22Rv1 (cell line): ENCODE results near the gene TAS2R60.

ENCODE experiments used
- ZFX ChIP-seq: fragments of 450-650 bp; IDR thresholded peaks from 2 replicates; pipeline ENCODE4 v1.6.1; 2017; ENCODE audit warnings: antibody characterized with exemption, borderline replicate concordance
- TF ChIP-seq, protein P1 (sequence below): fragments of 450-650 bp; IDR thresholded peaks from 2 replicates; pipeline ENCODE4 v1.5.1; 2017; ENCODE audit warnings: mild to moderate bottlenecking

DNA sequence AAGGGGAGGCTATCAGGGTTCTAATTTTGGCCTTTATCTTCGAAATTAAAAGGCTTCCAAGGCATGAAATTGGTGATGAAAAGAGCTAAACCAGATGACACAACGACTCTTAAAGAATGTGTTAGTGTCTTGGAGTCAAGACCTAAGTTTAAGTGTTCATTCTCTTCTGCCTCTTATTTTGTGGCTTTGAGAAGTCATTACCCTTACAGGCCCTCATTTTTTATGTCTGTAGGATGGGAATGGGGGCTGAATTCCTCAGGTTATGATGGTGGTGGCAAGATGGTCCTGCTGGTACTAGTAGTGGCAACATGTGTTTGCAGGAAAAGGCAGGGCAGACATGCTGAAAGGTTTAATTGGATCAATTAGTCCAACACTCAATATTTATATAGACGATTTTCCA, 15.4 kb downstream of the TAS2R60 start:
- TF ChIP-seq, protein P1, sequence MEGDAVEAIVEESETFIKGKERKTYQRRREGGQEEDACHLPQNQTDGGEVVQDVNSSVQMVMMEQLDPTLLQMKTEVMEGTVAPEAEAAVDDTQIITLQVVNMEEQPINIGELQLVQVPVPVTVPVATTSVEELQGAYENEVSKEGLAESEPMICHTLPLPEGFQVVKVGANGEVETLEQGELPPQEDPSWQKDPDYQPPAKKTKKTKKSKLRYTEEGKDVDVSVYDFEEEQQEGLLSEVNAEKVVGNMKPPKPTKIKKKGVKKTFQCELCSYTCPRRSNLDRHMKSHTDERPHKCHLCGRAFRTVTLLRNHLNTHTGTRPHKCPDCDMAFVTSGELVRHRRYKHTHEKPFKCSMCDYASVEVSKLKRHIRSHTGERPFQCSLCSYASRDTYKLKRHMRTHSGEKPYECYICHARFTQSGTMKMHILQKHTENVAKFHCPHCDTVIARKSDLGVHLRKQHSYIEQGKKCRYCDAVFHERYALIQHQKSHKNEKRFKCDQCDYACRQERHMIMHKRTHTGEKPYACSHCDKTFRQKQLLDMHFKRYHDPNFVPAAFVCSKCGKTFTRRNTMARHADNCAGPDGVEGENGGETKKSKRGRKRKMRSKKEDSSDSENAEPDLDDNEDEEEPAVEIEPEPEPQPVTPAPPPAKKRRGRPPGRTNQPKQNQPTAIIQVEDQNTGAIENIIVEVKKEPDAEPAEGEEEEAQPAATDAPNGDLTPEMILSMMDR, result no peak
- no peak for TF ChIP-seq ZFX
